Measurements from ENCODE around the gene PDE8B.

Gene PDE8B

DNA sequence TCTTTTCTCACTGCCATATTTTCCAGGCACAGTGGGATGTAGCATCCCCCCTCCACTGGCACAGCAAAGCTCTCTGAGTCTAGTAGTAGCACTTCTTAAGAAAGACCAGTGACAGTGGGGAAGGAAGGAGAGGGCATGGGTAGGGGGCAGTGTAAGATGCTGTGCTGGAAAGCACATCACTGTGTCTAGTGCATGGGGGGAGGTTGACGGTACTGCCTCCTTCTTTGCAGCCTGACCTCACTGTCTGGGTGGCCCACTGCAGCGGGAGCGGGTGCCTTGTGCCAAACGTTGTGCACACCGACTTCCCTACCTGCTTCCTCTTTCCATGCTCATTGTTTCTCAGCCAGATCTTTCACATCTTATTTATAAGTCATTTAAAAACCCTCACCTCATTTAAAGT is 91.8 kb downstream of the PDE8B start:
- Histone ChIP-seq H3K27ac (ENCODE audit: insufficient read depth, low read length, poor library complexity, severe bottlenecking) (no peak overlapping the region), H3K36me3 (ENCODE audit: control insufficient read depth, insufficient read depth, low read length) (no peaks in the 10 kb centered on the region), H3K27me3 (replicated peaks; ENCODE audit: control insufficient read depth, insufficient read depth, low read length, poor library complexity, severe bottlenecking) (no peaks in the 10 kb centered on the region), H3K9me3 (ENCODE audit: control insufficient read depth, low read length) (no peaks in the 10 kb centered on the region), H3K4me3 (ENCODE audit: insufficient read depth, low read depth, low read length, poor library complexity, severe bottlenecking) (no peak overlapping the region), H3K4me1 (ENCODE audit: control insufficient read depth, insufficient read depth, low read length, poor library complexity, severe bottlenecking) (no peaks in the 10 kb centered on the region)
- DNase-seq: no peak

DNA sequence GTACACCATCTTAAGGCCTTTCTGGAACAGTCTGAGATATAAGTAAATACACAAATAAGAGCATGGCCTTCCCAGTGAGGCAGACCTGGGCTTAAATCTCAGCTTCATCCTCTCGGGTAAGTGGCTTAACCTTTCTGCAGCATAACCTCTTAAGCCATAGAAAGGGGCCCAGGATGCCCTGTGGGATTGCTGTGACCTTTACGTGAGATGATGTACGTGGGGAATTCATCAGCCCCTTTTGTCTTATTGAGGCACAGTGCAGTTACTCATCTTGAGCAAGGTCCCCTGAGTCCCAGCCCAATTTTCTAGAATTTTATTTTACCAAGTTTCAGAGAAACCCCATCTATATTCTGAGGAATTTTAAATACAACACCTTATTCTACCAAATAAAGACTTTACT is 92.2 kb downstream of the PDE8B start:
- Histone ChIP-seq H3K9me3 (ENCODE audit: control insufficient read depth, low read length) (no peaks in the 10 kb centered on the region), H3K27ac (ENCODE audit: insufficient read depth, low read length, poor library complexity, severe bottlenecking) (no peak overlapping the region), H3K4me1 (ENCODE audit: control insufficient read depth, insufficient read depth, low read length, poor library complexity, severe bottlenecking) (no peaks in the 10 kb centered on the region), H3K36me3 (ENCODE audit: control insufficient read depth, insufficient read depth, low read length) (no peaks in the 10 kb centered on the region), H3K4me3 (ENCODE audit: insufficient read depth, low read depth, low read length, poor library complexity, severe bottlenecking) (no peak overlapping the region), H3K27me3 (replicated peaks; ENCODE audit: control insufficient read depth, insufficient read depth, low read length, poor library complexity, severe bottlenecking) (no peaks in the 10 kb centered on the region)
- DNase-seq: no peak

DNA sequence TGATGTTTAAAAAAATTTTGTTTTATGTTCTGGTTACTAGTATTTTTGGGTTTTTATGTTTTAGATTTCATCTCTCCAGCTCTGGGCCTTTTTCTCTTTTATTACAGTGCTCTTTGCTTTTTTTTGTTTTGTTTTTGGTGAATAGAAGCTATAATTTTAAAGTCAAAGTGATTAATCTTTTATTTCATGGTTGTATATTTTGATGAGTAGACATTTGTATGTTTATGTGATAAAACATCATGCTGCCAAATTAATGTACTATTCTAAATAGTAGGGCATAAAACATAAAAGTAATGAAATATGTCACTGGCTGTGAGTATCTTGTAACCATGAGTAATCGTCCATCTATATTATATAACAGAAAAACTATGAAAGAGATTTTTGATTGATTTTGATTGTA is 93.9 kb downstream of the PDE8B start:
- no peaks in the 10 kb centered on the region for H3K4me1 ChIP-seq (ENCODE audit: control insufficient read depth, insufficient read depth, low read length, poor library complexity, severe bottlenecking)
- H3K9me3 ChIP-seq (ENCODE audit: control insufficient read depth, low read length): no peaks in the 10 kb centered on the region
- no peak for DNase-seq
- H3K27ac ChIP-seq (ENCODE audit: insufficient read depth, low read length, poor library complexity, severe bottlenecking): no peak overlapping the region
- no peaks in the 10 kb centered on the region for H3K36me3 ChIP-seq (ENCODE audit: control insufficient read depth, insufficient read depth, low read length)
- H3K27me3 ChIP-seq (replicated peaks; ENCODE audit: control insufficient read depth, insufficient read depth, low read length, poor library complexity, severe bottlenecking): no peaks in the 10 kb centered on the region
- H3K4me3 ChIP-seq (ENCODE audit: insufficient read depth, low read depth, low read length, poor library complexity, severe bottlenecking): no peak overlapping the region

DNA sequence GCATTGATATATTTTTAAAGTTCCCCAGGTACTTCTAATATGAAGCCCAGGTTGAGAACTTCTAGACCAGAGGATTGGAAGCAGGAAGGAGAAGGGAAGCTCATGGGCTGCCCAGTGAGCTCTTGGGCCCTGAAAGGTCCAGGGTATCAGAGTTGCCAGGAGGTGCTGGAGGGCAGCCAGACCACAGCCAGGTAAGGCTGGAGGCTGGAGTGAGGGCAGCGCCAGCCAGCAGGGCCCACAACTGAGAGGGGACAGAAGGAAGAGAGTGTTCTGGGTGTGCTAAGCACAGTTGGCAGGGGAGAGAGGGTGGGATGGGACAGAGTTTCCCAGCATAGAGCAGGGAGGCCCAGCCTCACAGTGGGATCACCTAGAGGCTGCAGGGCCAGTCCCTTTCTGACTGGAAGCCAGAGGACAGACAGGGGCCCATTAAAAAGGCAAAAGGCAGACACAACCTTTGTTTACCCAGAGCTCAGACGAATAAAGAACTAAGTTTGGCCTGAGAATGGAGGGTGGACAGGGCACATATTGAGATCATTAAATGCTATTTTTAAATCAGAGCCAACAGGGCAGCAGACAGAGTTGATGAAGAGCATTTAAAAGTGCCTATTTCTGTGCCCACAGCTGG is 94.9 kb downstream of the PDE8B start:
- Histone ChIP-seq H3K9me3 (ENCODE audit: control insufficient read depth, low read length) (no peaks in the 10 kb centered on the region), H3K27ac (ENCODE audit: insufficient read depth, low read length, poor library complexity, severe bottlenecking) (no peak overlapping the region), H3K27me3 (replicated peaks; ENCODE audit: control insufficient read depth, insufficient read depth, low read length, poor library complexity, severe bottlenecking) (no peaks in the 10 kb centered on the region), H3K4me1 (ENCODE audit: control insufficient read depth, insufficient read depth, low read length, poor library complexity, severe bottlenecking) (no peaks in the 10 kb centered on the region), H3K4me3 (ENCODE audit: insufficient read depth, low read depth, low read length, poor library complexity, severe bottlenecking) (no peak overlapping the region), H3K36me3 (ENCODE audit: control insufficient read depth, insufficient read depth, low read length) (no peaks in the 10 kb centered on the region)
- DNase-seq: no peak

DNA sequence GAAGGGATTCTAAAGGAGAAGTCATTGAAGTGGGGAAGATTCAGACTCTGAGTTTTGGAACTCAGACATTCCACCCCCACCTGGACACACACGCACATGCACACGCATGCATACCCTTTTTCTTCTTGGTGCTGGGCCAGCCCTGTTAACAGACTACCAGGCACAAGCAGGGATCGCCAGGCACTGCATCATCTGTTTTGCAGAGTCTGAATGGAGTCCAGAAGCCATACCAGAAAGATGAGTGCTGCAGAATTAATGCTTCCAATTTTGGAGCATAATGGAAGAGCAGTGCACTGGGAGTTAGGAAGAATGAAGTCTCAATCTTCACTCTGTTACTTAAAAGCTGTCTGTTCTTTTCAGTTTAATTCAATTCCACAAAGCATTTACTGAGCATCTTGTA is 95.5 kb downstream of the PDE8B start:
- Histone ChIP-seq H3K9me3 (ENCODE audit: control insufficient read depth, low read length) (no peaks in the 10 kb centered on the region), H3K4me3 (ENCODE audit: insufficient read depth, low read depth, low read length, poor library complexity, severe bottlenecking) (no peak overlapping the region), H3K4me1 (ENCODE audit: control insufficient read depth, insufficient read depth, low read length, poor library complexity, severe bottlenecking) (no peaks in the 10 kb centered on the region), H3K36me3 (ENCODE audit: control insufficient read depth, insufficient read depth, low read length) (no peaks in the 10 kb centered on the region), H3K27ac (ENCODE audit: insufficient read depth, low read length, poor library complexity, severe bottlenecking) (no peak overlapping the region), H3K27me3 (replicated peaks; ENCODE audit: control insufficient read depth, insufficient read depth, low read length, poor library complexity, severe bottlenecking) (no peaks in the 10 kb centered on the region)
- DNase-seq: no peak

DNA sequence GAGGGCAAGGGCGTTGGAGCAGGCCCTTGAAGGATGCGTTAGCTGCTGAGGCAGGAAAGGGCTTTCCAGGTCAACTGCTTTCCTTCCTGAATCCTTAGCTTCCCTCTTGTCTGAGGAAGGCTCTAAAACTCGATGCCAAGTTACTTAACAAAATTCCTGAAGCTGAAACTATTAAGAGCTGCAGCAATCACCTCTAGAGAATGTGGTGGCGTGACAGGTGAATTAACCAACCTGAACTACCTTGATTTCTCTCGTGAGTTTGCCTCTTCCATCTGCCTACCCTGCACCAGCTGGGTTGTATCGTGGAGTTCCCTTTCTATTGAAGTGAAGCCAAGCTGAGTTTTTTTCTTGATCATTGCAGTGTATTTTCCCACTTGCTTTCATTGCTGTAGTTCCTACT is 96.1 kb downstream of the PDE8B start:
- H3K9me3 ChIP-seq (ENCODE audit: control insufficient read depth, low read length): no peaks in the 10 kb centered on the region
- H3K27ac ChIP-seq (ENCODE audit: insufficient read depth, low read length, poor library complexity, severe bottlenecking): no peak overlapping the region
- H3K36me3 ChIP-seq (ENCODE audit: control insufficient read depth, insufficient read depth, low read length): no peaks in the 10 kb centered on the region
- H3K27me3 ChIP-seq (replicated peaks; ENCODE audit: control insufficient read depth, insufficient read depth, low read length, poor library complexity, severe bottlenecking): no peaks in the 10 kb centered on the region
- H3K4me1 ChIP-seq (ENCODE audit: control insufficient read depth, insufficient read depth, low read length, poor library complexity, severe bottlenecking): no peaks in the 10 kb centered on the region
- H3K4me3 ChIP-seq (ENCODE audit: insufficient read depth, low read depth, low read length, poor library complexity, severe bottlenecking): no peak overlapping the region
- no peak for DNase-seq

DNA sequence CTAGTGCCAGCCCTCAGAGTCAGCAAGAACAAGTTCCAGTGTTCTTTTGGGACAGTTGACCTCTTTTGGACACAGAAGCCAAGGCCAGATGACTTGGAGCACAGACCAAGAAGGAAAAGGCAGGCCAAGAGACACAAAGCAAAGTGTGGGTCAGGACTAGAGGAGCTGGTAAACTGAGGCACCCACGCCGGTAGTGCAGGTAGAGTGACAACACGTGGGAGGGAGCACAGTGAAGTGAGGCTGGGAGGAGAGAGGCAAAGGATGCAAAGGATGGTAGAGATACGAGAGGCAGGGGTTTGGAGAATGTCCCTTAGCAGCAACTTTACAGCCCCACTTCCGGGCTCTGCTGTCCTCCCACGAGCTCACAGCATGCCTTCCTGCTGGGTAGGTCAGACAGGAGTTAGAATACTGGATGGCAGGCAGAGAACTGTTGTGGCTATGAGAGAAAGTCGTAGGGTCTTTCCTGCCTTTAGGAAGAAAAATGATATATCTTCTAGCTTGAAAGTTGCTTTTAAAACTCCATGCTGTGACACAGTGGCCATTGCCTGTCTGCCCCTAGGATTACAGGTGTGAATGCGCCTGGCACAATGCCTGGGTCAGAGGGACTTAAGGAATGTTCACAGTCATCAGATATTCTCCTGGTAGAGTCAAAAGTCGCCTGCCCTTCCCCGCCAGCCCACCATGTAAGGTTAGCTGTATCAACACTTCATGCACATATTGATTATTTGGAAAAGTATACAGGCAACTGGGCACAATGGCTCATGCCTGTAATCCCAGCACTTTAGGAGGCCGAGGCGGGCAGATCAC is 97.9 kb downstream of the PDE8B start:
- Histone ChIP-seq H3K4me1 (ENCODE audit: control insufficient read depth, insufficient read depth, low read length, poor library complexity, severe bottlenecking) (no peaks in the 10 kb centered on the region), H3K36me3 (ENCODE audit: control insufficient read depth, insufficient read depth, low read length) (no peaks in the 10 kb centered on the region), H3K27me3 (replicated peaks; ENCODE audit: control insufficient read depth, insufficient read depth, low read length, poor library complexity, severe bottlenecking) (no peaks in the 10 kb centered on the region), H3K4me3 (ENCODE audit: insufficient read depth, low read depth, low read length, poor library complexity, severe bottlenecking) (no peak overlapping the region), H3K27ac (ENCODE audit: insufficient read depth, low read length, poor library complexity, severe bottlenecking) (no peak overlapping the region), H3K9me3 (ENCODE audit: control insufficient read depth, low read length) (no peaks in the 10 kb centered on the region)
- DNase-seq: no peak

DNA sequence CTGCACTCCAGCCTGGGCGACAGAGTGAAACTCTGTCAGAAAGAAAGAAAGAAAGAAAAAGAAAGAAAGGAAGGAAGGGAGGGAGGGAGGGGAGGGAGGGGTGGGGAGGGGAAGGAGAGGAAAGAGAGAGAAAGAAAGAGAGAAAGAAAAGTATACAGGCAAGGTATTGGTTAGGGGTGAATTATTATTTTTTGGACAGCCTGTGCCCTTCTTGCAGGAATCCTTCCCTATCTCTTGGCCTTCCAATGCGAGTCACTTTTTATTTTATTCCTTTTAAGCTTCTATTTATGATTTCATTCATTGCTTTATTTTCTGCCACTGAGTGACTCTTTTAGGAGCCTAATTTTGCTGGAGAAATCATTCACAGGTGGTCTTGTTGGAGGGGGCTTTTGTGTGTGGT is 98.7 kb downstream of the PDE8B start:
- H3K27me3 ChIP-seq (replicated peaks; ENCODE audit: control insufficient read depth, insufficient read depth, low read length, poor library complexity, severe bottlenecking): no peaks in the 10 kb centered on the region
- H3K27ac ChIP-seq (ENCODE audit: insufficient read depth, low read length, poor library complexity, severe bottlenecking): no peak overlapping the region
- no peaks in the 10 kb centered on the region for H3K36me3 ChIP-seq (ENCODE audit: control insufficient read depth, insufficient read depth, low read length)
- H3K4me3 ChIP-seq (ENCODE audit: insufficient read depth, low read depth, low read length, poor library complexity, severe bottlenecking): no peak overlapping the region
- no peak for DNase-seq
- no peaks in the 10 kb centered on the region for H3K9me3 ChIP-seq (ENCODE audit: control insufficient read depth, low read length)
- H3K4me1 ChIP-seq (ENCODE audit: control insufficient read depth, insufficient read depth, low read length, poor library complexity, severe bottlenecking): no peaks in the 10 kb centered on the region

DNA sequence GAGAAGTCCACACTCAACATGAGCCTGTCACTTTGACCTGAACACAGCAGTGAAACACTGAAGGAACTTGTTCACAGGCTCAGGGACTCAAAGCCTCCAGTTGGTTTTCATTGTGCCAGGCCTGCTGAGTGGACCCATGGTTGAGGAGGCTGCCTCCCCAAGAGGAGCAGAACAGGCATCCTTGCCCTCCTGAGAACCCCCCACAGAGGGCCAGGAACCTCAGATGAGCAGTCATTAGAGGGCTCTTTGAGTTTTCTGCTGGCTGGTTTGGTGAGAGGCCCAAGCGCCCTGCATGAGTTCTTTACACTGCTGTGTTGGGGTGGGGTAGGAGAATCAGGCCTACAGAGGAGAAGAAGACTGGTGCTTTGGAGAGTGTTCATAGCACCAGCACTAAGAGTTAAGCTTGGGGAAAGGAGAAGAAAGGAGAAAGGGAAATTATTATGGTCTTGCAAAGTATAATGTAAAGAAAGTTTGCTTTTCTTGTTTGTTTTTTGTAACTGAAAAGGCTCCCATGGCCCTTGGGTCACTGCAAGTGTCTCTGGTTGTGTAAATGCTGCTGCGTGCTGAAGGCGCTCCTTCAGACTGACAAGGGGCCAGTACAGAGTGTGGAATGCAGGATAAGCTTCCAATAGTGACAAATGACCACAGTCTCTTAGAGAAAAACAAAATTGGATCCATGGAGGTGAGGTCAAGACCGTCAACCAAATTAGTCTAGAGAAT is 100.2 kb downstream of the PDE8B start:
- no peak for DNase-seq
- Histone ChIP-seq H3K36me3 (ENCODE audit: control insufficient read depth, insufficient read depth, low read length) (no peaks in the 10 kb centered on the region), H3K9me3 (ENCODE audit: control insufficient read depth, low read length) (no peaks in the 10 kb centered on the region), H3K27me3 (replicated peaks; ENCODE audit: control insufficient read depth, insufficient read depth, low read length, poor library complexity, severe bottlenecking) (no peaks in the 10 kb centered on the region), H3K4me3 (ENCODE audit: insufficient read depth, low read depth, low read length, poor library complexity, severe bottlenecking) (no peak overlapping the region), H3K4me1 (ENCODE audit: control insufficient read depth, insufficient read depth, low read length, poor library complexity, severe bottlenecking) (no peaks in the 10 kb centered on the region), H3K27ac (ENCODE audit: insufficient read depth, low read length, poor library complexity, severe bottlenecking) (no peak overlapping the region)

DNA sequence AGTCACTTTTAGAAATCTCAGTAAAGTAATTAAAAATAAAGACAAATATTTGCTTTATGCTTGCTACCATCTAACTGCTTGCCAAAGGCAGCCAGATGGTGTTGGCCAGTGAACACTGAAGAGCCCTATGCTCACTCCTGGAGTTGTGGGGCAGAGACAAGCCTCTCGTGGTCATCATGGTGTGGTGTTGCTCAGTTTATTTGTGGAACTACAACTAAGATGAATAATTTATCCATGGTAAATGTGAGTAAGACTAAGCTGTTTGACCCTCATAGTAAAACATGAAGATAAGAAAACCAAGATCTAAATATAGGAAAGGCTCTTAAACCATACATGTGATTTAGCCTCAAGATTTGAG is 100.7 kb downstream of the PDE8B start:
- no peak for DNase-seq
- H3K9me3 ChIP-seq (ENCODE audit: control insufficient read depth, low read length): no peaks in the 10 kb centered on the region

More for the DNA sequence above, 100.7 kb downstream of the PDE8B start:
- Histone ChIP-seq H3K4me1 (ENCODE audit: control insufficient read depth, insufficient read depth, low read length, poor library complexity, severe bottlenecking) (no peaks in the 10 kb centered on the region), H3K27me3 (replicated peaks; ENCODE audit: control insufficient read depth, insufficient read depth, low read length, poor library complexity, severe bottlenecking) (no peaks in the 10 kb centered on the region), H3K36me3 (ENCODE audit: control insufficient read depth, insufficient read depth, low read length) (no peaks in the 10 kb centered on the region), H3K4me3 (ENCODE audit: insufficient read depth, low read depth, low read length, poor library complexity, severe bottlenecking) (no peak overlapping the region), H3K27ac (ENCODE audit: insufficient read depth, low read length, poor library complexity, severe bottlenecking) (no peak overlapping the region)

Measured in effector memory CD4-positive, alpha-beta T cell (primary cell).